HepG2 (cell line): ENCODE measurements around the gene LGALS16. TPM values are rescaled to one million over a fixed set of nuclear protein-coding genes. Genes with fewer than 3 reads are reported as not detected.

Experiments
- ATF1 ChIP-seq: IDR thresholded peaks from 2 replicates; pipeline ENCODE4 v1.6.1; 2016; ENCODE audit warnings: mild to moderate bottlenecking, control low read depth
- ATRX ChIP-seq: sonication (generic); formaldehyde crosslinking; IDR thresholded peaks from 2 replicates; pipeline ENCODE4 v1.4.0; 2020; ENCODE audit warnings: missing genetic modification reagents, borderline replicate concordance
- CBX5 ChIP-seq: sonication (generic); formaldehyde crosslinking; IDR thresholded peaks from 2 replicates; pipeline ENCODE4 v1.4.0; 2020; ENCODE audit warnings: missing genetic modification reagents, borderline replicate concordance
- FOSL2 ChIP-seq: sonication (generic); formaldehyde crosslinking; IDR thresholded peaks from 2 replicates; pipeline ENCODE4 v1.4.0; 2020; ENCODE audit warnings: missing genetic modification reagents
- IRF2 ChIP-seq: IDR thresholded peaks from 2 replicates; pipeline ENCODE4 v1.6.1; 2018; ENCODE audit warnings: missing genetic modification reagents, missing compliant biosample characterization
- JDP2 ChIP-seq: sonication (generic); formaldehyde crosslinking; IDR thresholded peaks from 2 replicates; pipeline ENCODE4 v1.8.1; 2022; ENCODE audit warnings: missing genetic modification reagents, borderline replicate concordance
- MED13 ChIP-seq: sonication (generic); formaldehyde crosslinking; IDR thresholded peaks from 2 replicates; pipeline ENCODE4 v1.5.0; 2020; ENCODE audit warnings: missing genetic modification reagents
- RXRA ChIP-seq: sonication (generic); formaldehyde crosslinking; IDR thresholded peaks from 2 replicates; pipeline ENCODE4 v1.5.1; 2020; ENCODE audit warnings: missing genetic modification reagents
- SALL1 ChIP-seq: sonication (generic); formaldehyde crosslinking; IDR thresholded peaks from 2 replicates; pipeline ENCODE4 v1.8.0; 2022; ENCODE audit warnings: mild to moderate bottlenecking, missing genetic modification reagents
- SPEN ChIP-seq: sonication (generic); formaldehyde crosslinking; IDR thresholded peaks from 2 replicates; pipeline ENCODE4 v1.5.1; 2020; ENCODE audit warnings: low read depth, mild to moderate bottlenecking, missing genetic modification reagents
- STAG1 ChIP-seq: sonication (generic); formaldehyde crosslinking; IDR thresholded peaks from 2 replicates; pipeline ENCODE4 v1.4.0; 2020; ENCODE audit warnings: missing genetic modification reagents
- TCF12 ChIP-seq, 2 experiments: fragments of 450-650 bp in 1 of 2; sonication (generic) in 1 of 2; formaldehyde crosslinking in 1 of 2; IDR thresholded peaks; 2 replicates each; pipeline versions ENCODE4 v1.6.1 to v1.8.0; 2017 to 2022; ENCODE audit warnings: antibody characterized with exemption in 1 of 2, mild to moderate bottlenecking in 1 of 2, missing genetic modification reagents in 1 of 2, moderate library complexity in 1 of 2
- ZNF484 ChIP-seq: sonication (generic); formaldehyde crosslinking; IDR thresholded peaks from 2 replicates; pipeline ENCODE4 v1.5.1; 2020; ENCODE audit warnings: mild to moderate bottlenecking, low read depth, missing genetic modification reagents, borderline replicate concordance
- ZNF562 ChIP-seq: sonication (generic); formaldehyde crosslinking; IDR thresholded peaks from 2 replicates; pipeline ENCODE4 v1.8.0; 2022; ENCODE audit warnings: missing genetic modification reagents, borderline replicate concordance
- ZNF747 ChIP-seq: sonication (generic); formaldehyde crosslinking; IDR thresholded peaks from 2 replicates; pipeline ENCODE4 v1.8.1; 2023; ENCODE audit warnings: missing genetic modification reagents, mild to moderate bottlenecking, borderline replicate concordance
- polyA plus RNA-seq, 8 experiments: library from polyadenylated mRNA; depleted of rRNA in 3 of 8; stranded (reverse) in 7 of 8; unstranded in 1 of 8; fragments of >200 nt; fragmentation: Illumina TruSeq in 4 of 8; extraction: Trizol in 4 of 8; gene quantifications; 2 replicates each; pipeline versions ENCODE4 v1.2.1 to v1.2.3, GENCODE V29; 2011 to 2016; ENCODE audit warnings: low read depth in 4 of 8, missing spikeins in 1 of 8, mixed read lengths in 1 of 8; ENCODE audit not compliant: insufficient read depth in 1 of 8
- total RNA-seq, 5 experiments: library from RNA; depleted of rRNA; stranded (reverse); fragments of >200 nt; fragmentation: Illumina TruSeq; extraction: Trizol; gene quantifications; 2 replicates each; pipeline ENCODE4 v1.2.3, GENCODE V29; 2016; ENCODE audit warnings: low read depth in 1 of 5
- TF ChIP-seq, protein P1 (sequence below): IDR thresholded peaks from 2 replicates; pipeline ENCODE4 v1.6.1; 2016; ENCODE audit warnings: missing compliant biosample characterization, missing genetic modification reagents, borderline replicate concordance
- TF ChIP-seq, protein P2 (sequence below): sonication (generic); formaldehyde crosslinking; IDR thresholded peaks from 2 replicates; pipeline ENCODE4 v1.4.0; 2020; ENCODE audit warnings: missing genetic modification reagents
- TF ChIP-seq, protein P3 (sequence below): sonication (generic); formaldehyde crosslinking; IDR thresholded peaks from 2 replicates; pipeline ENCODE4 v1.4.0; 2020; ENCODE audit warnings: mild to moderate bottlenecking, missing genetic modification reagents

Gene LGALS16
- total and polyA plus RNA-seq, 2 of the 13 experiments (the other 11 are each of a cell fraction or from before 2014, with no cell fraction given) = not detected

DNA sequence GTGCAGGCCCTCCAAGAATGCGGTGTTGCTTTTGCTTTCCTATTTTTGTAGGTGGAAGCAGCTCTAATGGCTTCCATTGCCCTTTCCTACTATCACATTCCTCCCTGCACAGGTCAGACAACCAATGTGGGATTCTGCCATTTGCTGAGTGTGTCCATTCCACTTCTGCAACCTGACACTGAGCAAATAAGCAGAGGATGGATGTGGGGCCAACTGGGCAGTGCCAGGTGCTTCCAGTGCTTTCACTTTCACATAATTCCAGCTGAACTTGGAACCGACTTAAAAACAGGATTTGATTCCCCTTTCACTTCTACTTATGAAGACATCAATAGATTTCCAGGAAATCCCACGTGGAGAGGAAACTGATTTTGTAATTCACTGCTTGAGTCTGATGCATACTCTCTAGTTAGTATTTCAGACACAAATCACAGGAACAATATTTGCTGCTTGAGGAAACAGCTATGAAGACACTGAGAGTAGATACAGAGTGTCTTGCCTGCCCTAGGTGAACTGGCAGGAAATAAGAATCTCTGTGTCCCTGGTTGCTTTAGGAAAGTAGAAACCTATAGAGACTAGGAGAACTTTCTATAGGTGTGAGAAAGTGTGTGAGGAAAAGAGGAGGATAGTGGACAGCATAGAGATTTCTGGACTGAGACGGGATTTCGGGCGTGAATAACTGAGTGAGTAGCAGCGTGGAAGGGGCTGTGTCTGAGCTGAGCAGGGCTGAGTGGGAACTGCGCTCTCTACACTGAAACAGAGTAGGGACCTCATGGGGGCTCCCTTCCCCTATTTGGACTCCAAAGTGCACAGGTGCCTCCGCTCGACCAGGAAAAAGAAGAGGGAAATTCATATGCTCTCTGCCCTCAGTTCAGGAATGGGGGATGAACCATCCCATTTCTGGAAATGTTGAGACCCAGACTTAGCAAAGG is 22.5 kb downstream of the LGALS16 start (continued):
- TF ChIP-seq, protein P1, sequence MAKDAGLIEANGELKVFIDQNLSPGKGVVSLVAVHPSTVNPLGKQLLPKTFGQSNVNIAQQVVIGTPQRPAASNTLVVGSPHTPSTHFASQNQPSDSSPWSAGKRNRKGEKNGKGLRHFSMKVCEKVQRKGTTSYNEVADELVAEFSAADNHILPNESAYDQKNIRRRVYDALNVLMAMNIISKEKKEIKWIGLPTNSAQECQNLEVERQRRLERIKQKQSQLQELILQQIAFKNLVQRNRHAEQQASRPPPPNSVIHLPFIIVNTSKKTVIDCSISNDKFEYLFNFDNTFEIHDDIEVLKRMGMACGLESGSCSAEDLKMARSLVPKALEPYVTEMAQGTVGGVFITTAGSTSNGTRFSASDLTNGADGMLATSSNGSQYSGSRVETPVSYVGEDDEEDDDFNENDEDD (CRISPR knock-in tag) = no peak
- TF ChIP-seq IRF2 (peak; percentile 96), JDP2 (CRISPR knock-in tag) (no peak), ATF1 (no peak), CBX5 (CRISPR knock-in tag) (0 out of 2 replicates have a peak, but pooled peaks have one; percentile 40), MED13 (CRISPR knock-in tag) (no peak), ZNF484 (CRISPR knock-in tag) (no peak), FOSL2 (CRISPR knock-in tag) (0 out of 2 replicates have a peak, but pooled peaks have one; percentile 37), RXRA (CRISPR knock-in tag) (no peak), STAG1 (CRISPR knock-in tag) (peak; percentile 35; the same call in 1 of the 2 replicates), ZNF747 (CRISPR knock-in tag) (no peak), TCF12 (IDR thresholded peaks at IDR 0.05) (no peak), TCF12 (CRISPR knock-in tag; IDR thresholded peaks at IDR 0.05) (no peak), ATRX (CRISPR knock-in tag) (no peak), ZNF562 (no peak), SPEN (CRISPR knock-in tag) (no peak), SALL1 (CRISPR knock-in tag) (no peak)
- TF ChIP-seq, protein P2, sequence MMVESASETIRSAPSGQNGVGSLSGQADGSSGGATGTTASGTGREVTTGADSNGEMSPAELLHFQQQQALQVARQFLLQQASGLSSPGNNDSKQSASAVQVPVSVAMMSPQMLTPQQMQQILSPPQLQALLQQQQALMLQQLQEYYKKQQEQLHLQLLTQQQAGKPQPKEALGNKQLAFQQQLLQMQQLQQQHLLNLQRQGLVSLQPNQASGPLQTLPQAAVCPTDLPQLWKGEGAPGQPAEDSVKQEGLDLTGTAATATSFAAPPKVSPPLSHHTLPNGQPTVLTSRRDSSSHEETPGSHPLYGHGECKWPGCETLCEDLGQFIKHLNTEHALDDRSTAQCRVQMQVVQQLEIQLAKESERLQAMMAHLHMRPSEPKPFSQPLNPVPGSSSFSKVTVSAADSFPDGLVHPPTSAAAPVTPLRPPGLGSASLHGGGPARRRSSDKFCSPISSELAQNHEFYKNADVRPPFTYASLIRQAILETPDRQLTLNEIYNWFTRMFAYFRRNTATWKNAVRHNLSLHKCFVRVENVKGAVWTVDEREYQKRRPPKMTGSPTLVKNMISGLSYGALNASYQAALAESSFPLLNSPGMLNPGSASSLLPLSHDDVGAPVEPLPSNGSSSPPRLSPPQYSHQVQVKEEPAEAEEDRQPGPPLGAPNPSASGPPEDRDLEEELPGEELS (CRISPR knock-in tag) = no peak
- TF ChIP-seq, protein P3, sequence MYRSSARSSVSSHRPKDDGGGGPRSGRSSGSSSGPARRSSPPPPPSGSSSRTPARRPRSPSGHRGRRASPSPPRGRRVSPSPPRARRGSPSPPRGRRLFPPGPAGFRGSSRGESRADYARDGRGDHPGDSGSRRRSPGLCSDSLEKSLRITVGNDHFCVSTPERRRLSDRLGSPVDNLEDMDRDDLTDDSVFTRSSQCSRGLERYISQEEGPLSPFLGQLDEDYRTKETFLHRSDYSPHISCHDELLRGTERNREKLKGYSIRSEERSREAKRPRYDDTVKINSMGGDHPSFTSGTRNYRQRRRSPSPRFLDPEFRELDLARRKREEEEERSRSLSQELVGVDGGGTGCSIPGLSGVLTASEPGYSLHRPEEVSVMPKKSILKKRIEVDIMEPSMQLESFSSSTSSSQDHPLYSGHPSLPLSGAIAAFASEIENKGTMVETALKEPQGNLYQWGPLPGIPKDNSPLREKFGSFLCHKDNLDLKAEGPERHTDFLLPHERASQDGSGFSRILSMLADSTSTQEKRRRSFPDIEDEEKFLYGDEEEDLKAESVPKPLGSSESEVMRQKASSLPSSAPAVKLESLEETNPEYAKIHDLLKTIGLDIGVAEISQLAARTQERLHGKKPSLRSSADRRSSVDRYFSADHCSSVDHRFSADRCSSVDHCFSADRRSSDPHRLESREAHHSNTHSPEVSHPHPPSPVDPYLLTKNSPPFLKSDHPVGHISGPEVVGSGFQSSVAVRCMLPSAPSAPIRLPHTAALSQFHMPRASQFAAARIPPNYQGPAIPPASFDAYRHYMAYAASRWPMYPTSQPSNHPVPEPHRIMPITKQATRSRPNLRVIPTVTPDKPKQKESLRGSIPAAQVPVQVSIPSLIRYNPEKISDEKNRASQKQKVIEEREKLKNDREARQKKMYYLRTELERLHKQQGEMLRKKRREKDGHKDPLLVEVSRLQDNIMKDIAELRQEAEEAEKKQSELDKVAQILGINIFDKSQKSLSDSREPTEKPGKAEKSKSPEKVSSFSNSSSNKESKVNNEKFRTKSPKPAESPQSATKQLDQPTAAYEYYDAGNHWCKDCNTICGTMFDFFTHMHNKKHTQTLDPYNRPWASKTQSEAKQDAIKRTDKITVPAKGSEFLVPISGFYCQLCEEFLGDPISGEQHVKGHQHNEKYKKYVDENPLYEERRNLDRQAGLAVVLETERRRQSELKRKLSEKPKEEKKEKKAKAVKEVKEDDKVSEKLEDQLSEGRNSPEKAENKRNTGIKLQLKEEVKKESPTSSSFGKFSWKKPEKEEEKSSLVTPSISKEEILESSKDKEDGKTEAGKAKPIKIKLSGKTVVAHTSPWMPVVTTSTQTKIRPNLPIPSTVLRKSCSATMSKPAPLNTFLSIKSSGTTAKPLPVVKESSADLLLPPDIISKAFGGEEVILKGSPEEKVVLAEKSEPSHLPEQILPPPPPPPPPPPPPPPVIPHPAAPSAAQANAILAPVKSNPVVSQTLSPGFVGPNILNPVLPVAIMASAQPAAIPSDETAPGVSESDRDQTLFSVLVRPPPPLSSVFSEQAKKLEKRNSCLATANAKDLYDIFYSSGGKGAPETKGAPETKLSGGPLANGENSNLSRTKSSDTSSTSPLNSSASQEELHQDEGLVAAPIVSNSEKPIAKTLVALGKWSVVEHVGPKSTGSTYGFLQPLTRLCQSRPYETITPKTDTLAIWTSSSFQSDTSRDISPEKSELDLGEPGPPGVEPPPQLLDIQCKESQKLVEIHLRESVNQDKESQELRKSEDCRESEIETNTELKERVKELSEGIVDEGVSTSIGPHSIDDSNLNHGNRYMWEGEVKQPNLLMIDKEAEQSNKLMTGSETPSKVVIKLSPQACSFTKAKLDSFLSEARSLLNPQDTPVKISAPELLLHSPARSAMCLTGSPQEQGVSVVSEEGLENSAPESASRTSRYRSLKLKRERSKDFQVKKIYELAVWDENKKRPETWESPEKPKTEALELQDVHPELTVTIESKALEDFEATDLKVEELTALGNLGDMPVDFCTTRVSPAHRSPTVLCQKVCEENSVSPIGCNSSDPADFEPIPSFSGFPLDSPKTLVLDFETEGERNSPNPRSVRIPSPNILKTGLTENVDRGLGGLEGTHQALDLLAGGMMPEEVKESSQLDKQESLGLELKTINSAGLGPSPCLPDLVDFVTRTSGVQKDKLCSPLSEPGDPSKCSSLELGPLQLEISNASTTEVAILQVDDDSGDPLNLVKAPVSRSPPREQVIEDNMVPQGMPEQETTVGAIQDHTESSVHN (CRISPR knock-in tag) = no peak
